Embryonic facial prominence (tissue), 1 donor: ENCODE data around the gene GALNS.
"Not testable (repeated sequence)": the region's sequence is repeated elsewhere in the genome, so short reads cannot be mapped to it uniquely, and the experiment has no call there.

Source experiments
- DNase-seq: peaks from one replicate; pipeline ENCODE4 v3.0.0-alpha.2; 2016; ENCODE audit errors: extremely low spot score

GALNS gene

GRCh38 chr16:88889702-88890352 is 33.1 kb upstream of the GALNS start:
- not testable (repeated sequence) for DNase-seq

GRCh38 chr16:88888461-88889387 is 32.0 kb upstream of the GALNS start:
- no peak for DNase-seq

- DNase-seq = no peak
Measured at GRCh38 chr16:88888057-88888456, 31.3 kb upstream of the GALNS start.

- DNase-seq = no peak
Measured at GRCh38 chr16:88886845-88887521, 30.2 kb upstream of the GALNS start.

GRCh38 chr16:88886420-88886844 is 29.7 kb upstream of the GALNS start:
- no peak for DNase-seq

GRCh38 chr16:88885693-88886280 is 29.0 kb upstream of the GALNS start:
- DNase-seq = no peak

- no peak for DNase-seq
Measured at GRCh38 chr16:88884569-88885271, 28.0 kb upstream of the GALNS start.

- no peak for DNase-seq
Measured at GRCh38 chr16:88883946-88884345, 27.2 kb upstream of the GALNS start.

- no peak for DNase-seq
Measured at GRCh38 chr16:88883117-88883895, 26.6 kb upstream of the GALNS start.

GRCh38 chr16:88882358-88883030 is 25.7 kb upstream of the GALNS start:
- no peak for DNase-seq

- DNase-seq = no peak
Measured at GRCh38 chr16:88881675-88882357, 25.1 kb upstream of the GALNS start.

GRCh38 chr16:88881007-88881615 is 24.4 kb upstream of the GALNS start:
- DNase-seq = no peak

- no peak for DNase-seq
Measured at GRCh38 chr16:88880226-88881006, 23.7 kb upstream of the GALNS start.

- no peak for DNase-seq
Measured at GRCh38 chr16:88879788-88880055, 23.0 kb upstream of the GALNS start.

GRCh38 chr16:88878967-88879787 is 22.4 kb upstream of the GALNS start:
- no peak for DNase-seq

GRCh38 chr16:88878356-88878755 is 21.6 kb upstream of the GALNS start:
- no peak for DNase-seq

GRCh38 chr16:88877564-88878289 is 21.0 kb upstream of the GALNS start:
- no peak for DNase-seq
